GM19328 (cell line): ENCODE data around the gene HTRA3.

Experiments used
- ATAC-seq: cut with Tn5 transposase; IDR thresholded peaks from one replicate; pipeline ENCODE4 v1.9.1; 2021; ENCODE audit warnings: mild to moderate bottlenecking, moderate library complexity; ENCODE audit not compliant: unreplicated experiment

Gene HTRA3

DNA sequence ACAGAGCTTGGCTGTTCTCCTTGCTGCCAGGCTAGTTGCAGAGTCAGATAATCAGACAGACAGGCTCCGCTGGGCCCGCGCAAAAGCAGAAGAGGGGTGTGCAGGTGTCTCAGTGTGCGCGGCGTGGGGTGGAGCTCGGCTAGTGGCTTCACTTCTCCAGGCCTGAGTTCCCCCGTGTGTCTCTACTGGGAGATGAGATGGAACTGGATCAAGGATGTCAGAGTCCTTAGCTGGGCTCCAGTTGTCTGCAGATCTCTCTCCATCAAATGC is 21.1 kb downstream of the HTRA3 start:
- no peak for ATAC-seq

DNA sequence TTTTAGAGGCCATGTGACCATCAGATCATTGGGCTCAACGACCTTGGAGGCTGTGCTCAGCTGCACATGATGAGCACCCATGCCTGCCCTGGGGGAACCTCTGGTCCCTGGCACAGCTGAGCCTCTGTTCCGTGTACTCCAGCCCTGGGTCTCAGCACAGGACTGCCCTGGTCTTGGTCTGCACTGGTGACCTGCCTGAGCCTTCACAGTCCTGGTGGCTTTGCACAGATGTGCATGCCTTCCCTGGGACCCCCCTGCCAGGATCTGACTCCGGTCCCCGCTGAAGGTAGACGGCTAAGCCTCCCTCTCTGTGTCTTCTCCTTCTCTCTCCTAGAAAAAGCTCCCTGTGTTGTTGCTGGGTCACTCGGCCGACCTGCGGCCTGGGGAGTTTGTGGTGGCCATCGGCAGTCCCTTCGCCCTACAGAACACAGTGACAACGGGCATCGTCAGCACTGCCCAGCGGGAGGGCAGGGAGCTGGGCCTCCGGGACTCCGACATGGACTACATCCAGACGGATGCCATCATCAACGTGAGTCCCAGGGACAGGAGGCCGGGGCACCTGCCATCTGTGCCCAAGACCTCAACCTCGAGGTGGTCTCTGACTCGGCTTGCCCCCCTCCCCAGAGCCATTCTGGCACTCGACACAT is 21.6 kb downstream of the HTRA3 start:
- ATAC-seq = no peak

DNA sequence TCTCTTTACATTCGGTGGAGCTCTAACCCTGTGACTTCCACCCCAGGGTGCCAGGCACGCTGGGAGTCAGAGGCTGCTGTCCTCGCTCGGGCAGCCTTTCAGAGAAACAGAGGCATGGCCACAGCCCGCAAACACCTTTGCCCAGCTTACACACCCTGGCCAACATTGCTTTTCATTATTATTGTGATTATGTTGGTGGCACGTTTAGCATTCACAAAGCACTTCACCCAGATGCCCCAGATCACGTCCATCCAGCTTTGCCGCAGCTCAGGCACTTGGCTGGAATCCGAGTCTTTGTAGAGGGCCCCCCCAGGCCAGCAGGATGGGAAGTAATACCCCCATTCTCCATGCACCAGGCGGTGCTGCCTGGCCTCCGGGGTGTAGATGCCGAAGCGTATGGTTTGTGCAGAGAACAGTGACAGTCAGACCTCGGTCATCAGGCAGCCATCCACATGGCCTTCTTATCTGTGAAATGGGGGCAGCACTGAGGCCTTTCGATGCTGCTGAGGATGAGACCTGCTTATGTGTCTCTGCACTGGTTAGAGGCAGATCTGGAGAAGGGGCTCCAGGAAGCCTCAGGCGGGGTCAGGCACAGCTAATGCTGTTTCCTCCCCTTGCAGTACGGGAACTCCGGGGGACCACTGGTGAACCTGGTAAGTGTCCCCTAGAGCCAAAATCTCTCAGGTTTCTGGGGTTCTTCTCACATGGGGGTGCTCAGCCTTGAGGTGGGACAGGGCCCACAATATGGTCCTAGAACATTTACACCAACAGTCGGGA is 22.3 kb downstream of the HTRA3 start:
- no peak for ATAC-seq

DNA sequence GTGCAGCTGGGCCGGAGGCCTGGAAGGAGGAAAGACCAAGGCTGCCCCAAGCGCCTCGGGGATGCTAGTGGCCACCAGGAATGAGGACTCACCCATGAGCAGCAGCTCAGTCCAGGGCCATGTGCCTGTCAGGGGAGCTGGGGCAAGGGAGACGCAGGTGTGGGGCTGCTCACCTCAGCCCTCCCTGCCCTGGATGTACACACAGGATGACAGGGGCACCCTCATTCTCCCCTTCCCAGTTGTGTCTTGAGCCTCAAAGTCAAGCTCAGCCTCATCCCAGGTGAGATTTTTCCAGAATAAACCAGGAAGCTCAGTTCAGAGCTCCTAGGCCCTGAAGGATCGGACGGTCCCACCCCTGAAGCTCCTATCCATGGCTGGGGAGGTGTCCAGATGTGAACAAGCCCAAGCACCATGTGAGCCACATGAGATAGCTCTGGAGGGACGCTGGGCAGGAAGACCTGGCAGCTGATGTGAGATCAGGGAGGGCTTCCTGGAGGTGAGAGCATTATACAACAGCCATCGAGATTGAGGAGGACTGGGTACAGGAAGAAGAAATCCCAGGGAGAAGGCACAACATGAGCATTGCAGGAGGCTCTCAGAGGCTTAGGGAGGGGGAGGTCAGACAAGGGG is 23.0 kb downstream of the HTRA3 start:
- ATAC-seq = no peak

DNA sequence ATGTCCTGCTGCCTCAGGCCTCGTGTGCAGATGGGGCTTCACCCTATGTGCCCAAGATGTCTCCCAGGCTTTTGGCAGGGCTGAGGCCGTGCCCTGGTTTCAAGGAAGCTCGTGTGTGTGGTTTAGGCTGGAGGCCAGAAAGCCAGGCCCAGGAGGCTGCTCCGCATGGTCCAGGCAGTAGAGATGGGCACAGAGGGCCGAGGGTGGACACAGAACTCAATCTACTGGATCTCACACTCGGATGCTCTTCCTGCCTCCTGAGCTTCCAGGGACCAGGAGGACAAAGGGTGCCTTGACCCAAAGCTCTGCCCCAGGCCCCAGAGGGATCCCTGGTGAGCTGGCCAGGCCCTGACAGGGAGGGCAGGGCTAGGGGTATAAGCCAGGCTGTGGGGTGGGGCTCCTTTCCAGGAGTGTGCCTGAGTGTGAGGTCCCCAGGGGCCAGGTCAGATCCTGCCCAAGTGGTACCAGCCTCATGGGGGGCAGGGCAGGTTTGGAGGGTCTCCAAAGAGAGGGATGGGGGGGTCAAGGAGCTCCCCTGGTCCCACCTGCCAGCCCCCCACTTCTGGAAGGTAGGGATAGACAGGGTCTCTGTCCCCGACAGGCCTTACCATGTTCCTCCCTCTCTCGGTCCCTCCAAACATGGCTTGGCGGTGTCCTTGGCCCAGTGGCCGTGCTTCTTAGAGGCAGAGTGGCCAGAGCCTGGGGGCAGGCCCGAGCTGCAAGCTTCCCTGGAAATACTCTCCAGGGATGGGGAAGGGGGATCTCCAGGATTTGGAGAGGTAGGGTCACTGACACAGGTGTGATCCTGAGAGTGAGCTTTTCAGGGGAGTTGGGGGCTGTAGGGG is 23.8 kb downstream of the HTRA3 start:
- no peak for ATAC-seq

DNA sequence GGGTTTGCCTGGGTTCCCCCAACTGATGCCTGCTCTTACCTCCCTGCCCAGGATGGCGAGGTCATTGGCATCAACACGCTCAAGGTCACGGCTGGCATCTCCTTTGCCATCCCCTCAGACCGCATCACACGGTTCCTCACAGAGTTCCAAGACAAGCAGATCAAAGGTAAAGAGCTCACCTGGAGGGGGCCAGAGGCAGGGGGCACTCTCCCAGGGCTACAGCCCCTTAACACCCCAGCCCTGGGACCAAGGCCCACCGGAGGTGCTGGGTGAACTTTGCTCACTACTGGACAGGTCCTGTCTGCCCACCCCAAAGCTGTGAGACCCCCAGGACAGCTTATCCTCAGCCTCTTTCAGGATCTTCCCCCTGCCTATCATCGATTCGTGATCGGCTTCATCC is 24.5 kb downstream of the HTRA3 start:
- no peak for ATAC-seq

DNA sequence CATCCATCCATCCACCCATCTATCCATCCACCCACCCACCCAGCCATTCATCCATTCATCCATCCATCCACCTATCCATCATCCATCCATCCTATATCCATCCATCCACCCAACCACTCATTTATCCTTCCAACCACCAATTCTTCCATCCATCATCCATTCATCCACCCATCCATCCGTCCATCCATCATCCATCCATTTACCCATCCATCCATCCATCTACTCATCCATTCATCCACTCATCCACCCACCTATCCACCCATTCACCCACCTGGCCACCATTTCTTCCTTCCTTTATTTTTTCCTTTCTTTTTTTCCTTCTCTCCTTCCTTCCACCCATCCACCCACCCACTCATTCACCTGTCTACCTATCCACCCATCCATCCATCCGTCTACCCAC is 25.2 kb downstream of the HTRA3 start:
- no peak for ATAC-seq

DNA sequence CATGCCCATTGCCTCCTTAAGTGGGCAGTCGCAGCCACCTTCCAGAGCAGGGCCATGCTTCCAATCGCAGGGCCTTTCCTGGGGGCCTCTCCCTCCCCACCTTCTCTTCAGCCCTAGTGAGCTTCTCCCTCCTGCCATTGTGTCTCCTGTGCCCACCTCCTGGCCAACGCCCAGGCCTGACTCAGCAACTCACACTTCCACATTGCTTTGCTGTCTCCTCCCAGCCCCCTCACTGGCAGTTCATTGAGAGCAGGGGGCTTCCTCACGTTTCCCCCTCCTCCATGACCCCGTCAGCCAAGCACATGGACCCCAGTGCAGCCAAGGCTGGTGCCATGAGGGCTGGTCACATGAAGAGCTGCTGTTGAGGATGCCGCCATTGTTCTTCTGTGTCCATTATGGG is 25.9 kb downstream of the HTRA3 start:
- ATAC-seq = no peak

DNA sequence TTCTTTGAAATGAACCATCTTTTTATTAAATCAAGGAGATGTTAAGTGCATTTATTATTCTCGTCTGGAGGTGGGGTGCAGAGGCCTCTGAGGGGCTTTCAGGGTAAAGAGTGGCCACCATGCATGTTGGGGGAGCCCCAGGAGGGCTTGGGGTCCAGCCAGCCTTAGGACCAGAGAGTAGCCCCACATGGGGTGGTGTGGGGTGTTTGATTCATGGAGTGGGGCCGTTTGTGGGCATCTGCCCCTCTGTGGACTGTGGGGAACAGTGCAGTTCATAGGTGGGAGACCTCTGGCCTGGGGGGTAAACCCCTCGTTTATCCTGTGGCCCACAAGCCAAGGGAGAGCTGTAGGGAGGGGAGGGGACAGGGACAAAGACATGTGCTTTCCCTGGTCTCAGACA is 26.9 kb downstream of the HTRA3 start:
- no peak for ATAC-seq

DNA sequence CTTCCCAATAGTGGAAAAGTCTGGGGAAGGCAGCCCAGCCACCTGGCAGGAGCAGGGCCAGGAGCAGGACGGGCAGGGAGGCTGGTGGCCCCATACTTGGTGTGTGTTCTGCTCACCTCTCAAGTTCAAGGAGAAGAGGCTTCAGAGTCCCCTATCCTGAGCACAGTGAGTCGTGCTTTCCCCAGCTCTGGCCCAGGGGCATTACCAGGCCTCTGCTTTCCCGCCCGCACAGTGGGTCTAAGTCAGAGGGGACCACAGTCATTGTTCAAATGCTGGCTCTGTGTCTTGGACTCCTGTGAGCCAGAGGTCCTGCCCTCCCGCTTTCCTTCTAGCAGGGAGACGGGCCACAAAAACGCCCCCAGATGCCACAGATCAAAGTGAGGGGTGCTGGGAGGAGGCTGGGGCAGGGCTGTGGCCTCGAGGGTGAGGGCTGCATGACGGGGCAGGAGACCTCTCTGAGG is 27.6 kb downstream of the HTRA3 start:
- no peak for ATAC-seq

DNA sequence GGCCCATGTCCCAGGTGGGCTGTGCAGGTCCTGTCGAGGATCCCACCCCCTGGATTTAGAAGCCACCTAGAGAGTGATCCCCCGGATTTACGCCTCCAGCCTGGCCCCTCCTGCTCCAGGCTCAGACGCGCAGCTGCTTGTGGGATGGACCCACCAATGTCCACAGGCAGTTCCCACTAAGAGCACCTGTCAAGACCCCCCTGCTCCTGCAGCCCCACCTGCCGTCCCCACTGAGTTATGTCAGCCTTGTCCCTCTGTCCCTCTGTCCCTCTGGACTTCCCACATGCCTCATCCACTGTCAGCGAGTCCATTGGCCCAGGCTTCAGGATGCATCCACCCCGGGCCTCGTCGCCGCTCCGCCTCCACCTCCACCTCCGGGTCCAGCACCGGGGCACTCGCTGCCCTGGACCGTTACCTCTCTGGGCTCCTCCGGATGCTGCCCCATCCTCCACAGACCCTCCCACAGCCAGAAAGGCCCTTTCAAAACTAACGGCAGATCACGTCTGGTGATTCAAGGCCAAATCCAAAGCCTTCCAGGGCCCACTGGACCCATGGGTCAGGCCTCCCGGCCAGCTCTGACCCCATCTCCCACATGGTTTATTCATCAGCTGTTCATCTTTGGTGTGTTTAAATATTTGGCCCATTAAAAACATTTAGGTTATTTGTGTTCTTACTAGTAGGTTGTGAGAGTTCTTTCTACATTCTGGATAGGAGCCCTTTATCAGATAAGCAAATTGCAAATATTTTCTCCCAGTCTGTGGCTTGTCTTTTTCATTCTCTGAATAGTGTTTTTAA is 28.3 kb downstream of the HTRA3 start:
- no peak for ATAC-seq

DNA sequence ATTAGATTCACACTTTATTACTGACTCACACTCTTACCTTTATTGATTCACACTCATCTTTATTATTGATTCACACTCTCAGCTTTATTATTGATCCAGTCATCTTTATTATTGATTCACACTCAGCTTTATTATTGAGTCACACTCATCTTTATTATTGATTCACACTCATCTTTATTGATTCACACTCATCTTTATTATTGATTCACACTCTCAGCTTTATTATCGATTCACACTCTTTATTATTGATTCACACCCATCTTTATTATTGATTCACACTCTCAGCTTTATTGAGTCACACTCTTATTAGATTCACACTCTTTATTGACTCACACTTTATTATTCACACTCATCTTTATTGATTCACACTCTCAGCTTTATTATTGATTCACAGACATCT is 31.3 kb downstream of the HTRA3 start:
- no peak for ATAC-seq

DNA sequence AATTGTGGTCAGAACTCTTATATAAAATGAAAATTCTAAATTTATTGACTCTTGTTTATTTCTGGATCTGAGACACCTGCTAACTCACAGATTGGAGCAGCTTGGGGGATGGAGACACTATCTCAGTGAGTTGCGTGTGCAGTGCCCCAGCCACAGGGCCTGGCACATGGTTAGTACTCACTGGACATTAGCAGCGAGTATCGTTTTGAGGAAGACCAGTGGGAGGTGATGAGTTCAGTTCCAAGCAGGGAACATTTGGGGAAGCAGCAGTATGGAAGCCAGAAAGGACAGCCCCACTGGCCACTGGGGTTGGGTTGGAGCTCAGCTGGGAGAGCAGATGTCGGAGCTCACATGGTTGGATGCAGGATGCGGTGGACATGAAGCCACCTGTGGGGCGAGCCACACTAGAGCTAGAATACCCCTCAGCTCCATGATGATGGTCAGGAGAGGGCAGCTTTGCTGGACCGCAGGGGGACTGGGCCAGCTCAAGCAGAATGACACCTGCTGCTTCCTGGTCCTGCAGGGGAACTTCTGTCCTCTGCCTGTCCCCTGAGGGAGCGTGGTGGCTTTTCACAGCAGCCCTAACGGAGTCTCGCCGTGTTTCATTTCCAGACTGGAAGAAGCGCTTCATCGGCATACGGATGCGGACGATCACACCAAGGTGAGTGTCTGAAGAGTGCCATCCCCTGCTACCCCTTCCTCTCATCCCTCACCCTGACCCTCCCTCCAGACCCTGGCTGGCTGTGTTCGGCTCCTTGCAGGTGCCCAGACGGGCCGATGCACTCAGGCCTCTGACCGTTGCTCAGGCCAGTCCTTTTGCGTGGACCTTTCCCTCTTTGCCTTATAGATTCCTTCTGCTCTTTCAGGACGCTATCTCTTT is 32.5 kb downstream of the HTRA3 start:
- no peak for ATAC-seq

DNA sequence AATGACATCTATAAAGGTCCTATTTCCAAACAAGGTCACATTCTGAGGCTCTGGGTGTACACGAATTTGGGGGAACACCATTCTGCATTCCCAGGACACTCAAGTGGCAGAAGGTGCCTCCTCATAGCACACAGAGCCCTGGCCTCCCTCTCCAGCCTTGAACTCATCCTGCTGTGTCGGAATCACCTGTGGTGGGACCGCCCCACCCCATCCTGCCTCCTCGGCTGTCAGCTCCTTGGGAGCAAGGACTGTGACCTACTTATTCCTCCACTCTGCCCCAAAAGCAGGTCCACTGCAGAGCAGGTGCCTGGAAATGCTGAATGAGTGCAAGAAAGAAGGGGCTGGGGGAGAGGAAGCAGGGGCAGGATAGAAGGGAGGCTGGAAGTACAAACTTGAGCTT is 33.5 kb downstream of the HTRA3 start:
- no peak for ATAC-seq

DNA sequence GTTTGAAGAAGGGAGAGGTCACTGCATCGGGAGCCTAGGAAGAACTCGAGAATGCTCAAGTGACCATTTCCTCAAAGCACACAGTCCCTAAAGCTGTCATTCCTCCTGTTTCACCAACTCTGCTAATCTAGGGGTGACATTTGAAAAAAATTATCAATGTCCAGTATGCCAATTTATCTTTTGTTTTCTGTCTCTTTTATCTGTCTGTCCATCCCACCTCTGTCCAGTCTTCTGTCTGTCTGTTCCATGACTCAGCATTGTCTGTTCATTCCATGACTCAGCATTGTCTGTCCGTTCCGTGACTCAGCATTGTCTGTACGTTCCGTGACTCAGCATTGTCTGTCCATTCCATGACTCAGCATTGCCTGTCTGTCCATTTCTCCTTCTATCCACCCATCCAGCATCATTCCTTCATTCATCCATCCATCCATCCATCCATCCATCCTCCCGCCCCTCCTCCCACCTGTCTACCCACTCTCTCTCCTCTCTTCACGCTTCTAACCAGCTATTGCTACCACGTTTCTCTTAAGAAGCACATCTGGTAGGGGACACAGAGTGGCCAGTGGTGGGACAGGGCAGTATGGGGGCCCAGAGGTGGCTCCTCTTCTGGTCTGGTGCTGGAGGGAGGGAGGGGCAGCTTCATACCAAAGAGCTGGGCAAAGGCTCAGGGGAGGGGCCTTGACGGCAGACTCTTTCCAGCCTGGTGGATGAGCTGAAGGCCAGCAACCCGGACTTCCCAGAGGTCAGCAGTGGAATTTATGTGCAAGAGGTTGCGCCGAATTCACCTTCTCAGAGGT is 34.1 kb downstream of the HTRA3 start:
- ATAC-seq = no peak

DNA sequence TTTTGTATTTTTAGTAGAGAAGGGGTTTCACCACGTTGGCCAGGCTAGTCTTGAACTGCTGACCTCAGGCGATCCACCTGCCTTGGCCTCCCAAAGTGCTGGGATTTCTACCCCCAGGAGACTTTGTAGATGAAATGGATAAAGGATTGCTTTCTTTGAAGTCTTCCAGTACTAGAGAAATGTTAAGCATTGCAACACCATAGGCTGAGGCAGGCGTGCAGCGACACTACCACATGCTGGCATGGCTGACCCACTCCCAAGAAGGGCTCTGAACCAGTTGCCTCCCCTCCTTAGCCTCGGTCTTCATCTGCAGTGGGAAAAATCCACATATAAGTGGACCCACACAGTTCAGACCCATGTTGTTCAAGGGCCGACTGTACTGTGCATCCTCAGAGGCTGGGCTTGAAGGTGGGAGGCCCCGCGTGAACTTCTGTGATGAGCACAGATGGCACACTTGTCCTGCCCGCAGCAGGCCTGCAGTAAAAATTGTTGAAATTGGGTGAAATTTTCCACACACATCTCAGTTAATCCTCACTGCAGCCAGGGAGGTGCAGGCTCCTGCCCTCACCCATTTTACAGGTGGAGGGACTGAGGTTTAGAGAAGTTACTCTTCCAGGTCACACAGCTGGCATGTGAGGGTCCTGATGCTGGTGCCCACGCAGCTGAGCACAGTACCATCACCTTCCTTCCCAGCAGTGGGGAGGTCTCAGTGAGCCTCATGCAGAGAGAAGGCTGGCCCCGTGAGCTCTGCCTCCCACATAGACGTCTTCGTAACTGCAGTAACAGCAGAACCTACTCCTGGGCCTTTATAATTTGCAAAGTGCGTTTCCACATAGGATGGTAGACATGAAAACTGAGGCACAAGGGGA is 35.5 kb downstream of the HTRA3 start:
- no peak for ATAC-seq

DNA sequence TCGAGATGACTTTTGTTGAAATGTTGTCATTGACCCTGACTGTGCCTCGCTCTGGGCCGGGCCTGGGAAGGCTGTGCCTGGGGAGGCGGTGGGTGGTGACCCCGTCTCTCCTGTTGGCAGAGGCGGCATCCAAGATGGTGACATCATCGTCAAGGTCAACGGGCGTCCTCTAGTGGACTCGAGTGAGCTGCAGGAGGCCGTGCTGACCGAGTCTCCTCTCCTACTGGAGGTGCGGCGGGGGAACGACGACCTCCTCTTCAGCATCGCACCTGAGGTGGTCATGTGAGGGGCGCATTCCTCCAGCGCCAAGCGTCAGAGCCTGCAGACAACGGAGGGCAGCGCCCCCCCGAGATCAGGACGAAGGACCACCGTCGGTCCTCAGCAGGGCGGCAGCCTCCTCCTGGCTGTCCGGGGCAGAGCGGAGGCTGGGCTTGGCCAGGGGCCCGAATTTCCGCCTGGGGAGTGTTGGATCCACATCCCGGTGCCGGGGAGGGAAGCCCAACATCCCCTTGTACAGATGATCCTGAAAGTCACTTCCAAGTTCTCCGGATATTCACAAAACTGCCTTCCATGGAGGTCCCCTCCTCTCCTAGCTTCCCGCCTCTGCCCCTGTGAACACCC is 36.4 kb downstream of the HTRA3 start:
- no peak for ATAC-seq
